GM23248 (cell line): ENCODE results near the gene TRIO.

Experiments
- EZH2 ChIP-seq: fragments of 200-600 bp; sonication (generic); IDR thresholded peaks from 2 replicates; pipeline ENCODE4 v1.6.1; 2018; ENCODE audit warnings: antibody characterized with exemption, mild to moderate bottlenecking; ENCODE audit not compliant: insufficient read depth, poor library complexity, severe bottlenecking
- EZH2phosphoT487 ChIP-seq: fragments of 200-600 bp; sonication (generic); IDR thresholded peaks from 2 replicates; pipeline ENCODE4 v1.6.1; 2018; ENCODE audit warnings: antibody characterized with exemption, moderate library complexity, mild to moderate bottlenecking, low read depth; ENCODE audit not compliant: insufficient read depth

- TF ChIP-seq EZH2 (no peak), EZH2phosphoT487 (no peak)
These were observed 6.6 kb downstream of the TRIO start for GRCh38 chr5:14149672-14150274.
